Measurements from ENCODE around the gene ANKRD55. TPM values are rescaled to one million over a fixed set of nuclear protein-coding genes. Genes with fewer than 3 reads are reported as not detected.

ANKRD55 gene
- total and polyA plus RNA-seq, 2 of the 8 experiments (the other 6 are each of a cell fraction or from before 2014, with no cell fraction given) = not detected

- H3K4me1 ChIP-seq (replicated peaks in 1 of 4; ENCODE audit: control insufficient read depth in 3 of 4, insufficient read depth in 4 of 4, low read length in 3 of 4) = no peaks in the 10 kb centered on the region
- H3K27ac ChIP-seq (ENCODE audit: low read depth, low read length) = no peak overlapping the region
- TF ChIP-seq EGR1 (IDR thresholded peaks at IDR 0.05; ENCODE audit: borderline replicate concordance, low read depth, low read length) (no peak), EZH2 (IDR thresholded peaks at IDR 0.05; ENCODE audit: low read depth, low read length, severe bottlenecking) (no peak), TAF7 (optimal IDR thresholded peaks at IDR 0.05; ENCODE audit: borderline replicate concordance, low read depth, low read length) (no peak), RAD21 (IDR thresholded peaks at IDR 0.05 in 1 of 2, conservative IDR thresholded peaks at IDR 0.05 in 1 of 2; ENCODE audit: low read depth in 2 of 2, low read length in 2 of 2) (no peak), BCL11A (IDR thresholded peaks at IDR 0.05; ENCODE audit: low read depth in 2 of 2, low read length in 2 of 2) (no peak), USF2 (IDR thresholded peaks at IDR 0.05; ENCODE audit: low read length) (no peak), SIRT6 (IDR thresholded peaks at IDR 0.05; ENCODE audit: low read length) (no peak), ZNF274 (IDR thresholded peaks at IDR 0.05; ENCODE audit: borderline replicate concordance, extremely low read depth, low read length) (no peak), BRCA1 (IDR thresholded peaks at IDR 0.05; ENCODE audit: low read depth, low read length) (no peak), CHD1 (IDR thresholded peaks at IDR 0.05; ENCODE audit: low read depth, low read length) (no peak), MAFK (IDR thresholded peaks at IDR 0.05; ENCODE audit: low read depth, low read length) (no peak)
Measured at GRCh38 chr5:56071470-56071869, 161.7 kb downstream of the ANKRD55 start.

More at GRCh38 chr5:56071470-56071869, 161.7 kb downstream of the ANKRD55 start:
- no peak overlapping the region for H3K14ac ChIP-seq (ENCODE audit: insufficient read length)
- no peak overlapping the region for H2BK120ac ChIP-seq (replicated peaks; ENCODE audit: low read depth, low read length)
- no peaks in the 10 kb centered on the region for H3K27me3 ChIP-seq (replicated peaks in 1 of 4; ENCODE audit: control insufficient read depth in 3 of 4, extremely low read depth in 1 of 4, insufficient read depth in 3 of 4, low read length in 3 of 4)
- H2BK5ac ChIP-seq (ENCODE audit: low read depth, low read length) = no peak overlapping the region
- no peak overlapping the region for H2BK15ac ChIP-seq (ENCODE audit: low read length)
- no peak overlapping the region for H2BK20ac ChIP-seq (ENCODE audit: low read length)
- H3K23me2 ChIP-seq (ENCODE audit: low read depth, low read length) = no peaks in the 10 kb centered on the region; the same call in 1 of the 2 replicates
- no peak overlapping the region for H4K91ac ChIP-seq (replicated peaks; ENCODE audit: insufficient read length, low read length)
- peak overlapping the region; percentile 27; the same call in 1 of the 2 replicates for H2AFZ ChIP-seq (ENCODE audit: low read length)
- H2BK12ac ChIP-seq (ENCODE audit: low read depth, low read length) = no peak overlapping the region
- ChIA-PET CTCF (ENCODE audit: partially characterized antibody) (interaction anchor here (0.9 to 1.3 kb wide), 5 partner anchors 9 to 135 kb away, joined by 3 to 4 read pairs (median 4); no protein-coding TSS in a partner anchor), POLR2A (ENCODE audit: partially characterized antibody) (no interaction called here)
- no peak overlapping the region for H3K4me2 ChIP-seq (ENCODE audit: insufficient read depth in 1 of 2, low read depth in 2 of 2, low read length in 2 of 2)
- FAIRE-seq = no peak
- 89% methylated on average over 4 of the region's 4 CpGs; no CpG with 5 or more reads in 1 of the 2 experiments for WGBS, 2 experiments (ENCODE audit: extremely low coverage in 1 of 2, insufficient coverage in 1 of 2, insufficient read length in 1 of 2, insufficient replicate concordance in 2 of 2, low coverage in 1 of 2, low lambda C conversion rate in 2 of 2, missing lambda C conversion rate in 1 of 2)
- no peaks in the 10 kb centered on the region for H3K36me3 ChIP-seq (ENCODE audit: control insufficient read depth in 2 of 4, insufficient read depth in 4 of 4, low read length in 3 of 4)
- no peak for DNase-seq (ENCODE audit: low read depth in 1 of 2, low spot score in 2 of 2)
- no peak overlapping the region for H4K5ac ChIP-seq (ENCODE audit: insufficient read length, low read depth, low read length)
- no peak overlapping the region for H3K4ac ChIP-seq (replicated peaks; ENCODE audit: insufficient read length, low read depth, low read length)
- H3K79me1 ChIP-seq (ENCODE audit: low read depth, low read length) = no peaks in the 10 kb centered on the region
- H4K20me1 ChIP-seq (replicated peaks in 1 of 2; ENCODE audit: control insufficient read depth in 1 of 2, insufficient read depth in 2 of 2, low read length in 2 of 2) = no peaks in the 10 kb centered on the region
- no peaks in the 10 kb centered on the region for H3K9me3 ChIP-seq (ENCODE audit: insufficient read depth in 2 of 2, low read depth in 1 of 2, low read length in 1 of 2)
- H3K56ac ChIP-seq (replicated peaks; ENCODE audit: insufficient read length, low read depth, low read length) = no peak overlapping the region
- no peak overlapping the region for H3K4me3 ChIP-seq (ENCODE audit: extremely low read depth in 1 of 4, insufficient read depth in 2 of 4, low read depth in 3 of 4, low read length in 4 of 4)
- H3K9ac ChIP-seq (replicated peaks in 1 of 4; ENCODE audit: extremely low read depth in 1 of 4, low read depth in 3 of 4, low read length in 3 of 4) = no peak overlapping the region
- no peak overlapping the region for H4K8ac ChIP-seq (ENCODE audit: extremely low read depth, insufficient read depth, low read length)
- no peak overlapping the region for H3K18ac ChIP-seq (ENCODE audit: extremely low read depth, low read length)
- H2AK5ac ChIP-seq (ENCODE audit: low read depth, low read length) = no peak overlapping the region
- H3K79me2 ChIP-seq (ENCODE audit: control insufficient read depth in 1 of 2, insufficient read depth in 2 of 2, low read length in 2 of 2) = no peaks in the 10 kb centered on the region
- no peak overlapping the region for H3K23ac ChIP-seq (ENCODE audit: insufficient read length)
